HepG2 (cell line): Measurements from ENCODE around the gene CNTRL. TPM values are rescaled to one million over a fixed set of nuclear protein-coding genes. Genes with fewer than 3 reads are reported as not detected.
A peak's percentile ranks its signal among the peaks of the same experiment; 100 is the strongest.

Experiments
- ATAC-seq: fragments of 200-7000 bp; cut with Tn5 transposase; 3 replicates; pipeline ENCODE4 v1.9.1; 2020; ENCODE audit warnings: mild to moderate bottlenecking, moderate library complexity
- BruUV-seq: library from RNA; stranded (reverse); fragments of 400-500 nt; replicated peaks from 2 replicates; lab custom pipeline; 2021; lab: Mats Ljungman, UMichigan
- CTCF ChIA-PET: fragments of 300-600 bp; formaldehyde crosslinking; extraction: SDS; loops from one replicate; lab custom pipeline; 2021; ENCODE audit warnings: low total read pairs, inconsistent platforms, low intra/inter-chr PET ratio; lab: Yijun Ruan, JAX
- POLR2A ChIA-PET: fragments of 350-600 bp; sonication (Branson Sonifier 250); formaldehyde crosslinking; loops from one replicate; lab custom pipeline; 2020; ENCODE audit warnings: antibody characterized with exemption, inconsistent platforms; lab: Yijun Ruan, JAX
- DNase-seq: peaks from one replicate; pipeline ENCODE4 v3.0.0-alpha.2; 2015; ENCODE audit warnings: low spot score
- FAIRE-seq: peaks from 3 replicates; lab custom pipeline; 2011; peaks lifted over from hg19 to GRCh38; lab: Jason Lieb, UNC
- H2AFZ ChIP-seq: one replicate; pipeline ENCODE4 v1.6.1; 2011; ENCODE audit warnings: low read length, inconsistent platforms
- H3K27ac ChIP-seq: fragments of 300-600 bp; 3 replicates; pipeline ENCODE4 v1.8.0; 2011; ENCODE audit warnings: mixed run types, mild to moderate bottlenecking, mixed read lengths, low read length, inconsistent platforms; ENCODE audit not compliant: insufficient read depth; ENCODE audit errors: extremely low read length
- H3K27me3 ChIP-seq, 2 experiments: fragments of 200-600 bp in 1 of 2; 2 replicates in 1 of 2; 3 replicates in 1 of 2; pipeline versions ENCODE4 v1.6.0 to v1.8.0; 2011; ENCODE audit warnings: low read length in 2 of 2, mild to moderate bottlenecking in 2 of 2, moderate library complexity in 2 of 2, inconsistent platforms in 1 of 2; ENCODE audit not compliant: insufficient read depth in 2 of 2, control insufficient read depth in 1 of 2
- H3K36me3 ChIP-seq, 2 experiments: fragments of 200-600 bp in 1 of 2; replicated peaks in 1 of 2; 2 replicates in 1 of 2; 3 replicates in 1 of 2; pipeline versions ENCODE4 v1.5.1 to v1.8.0; 2011; ENCODE audit warnings: low read length in 2 of 2, inconsistent platforms in 1 of 2; ENCODE audit not compliant: insufficient read depth in 2 of 2, control insufficient read depth in 1 of 2
- H3K4me1 ChIP-seq: 2 replicates; pipeline ENCODE4 v1.5.1; 2012; ENCODE audit warnings: low read length, inconsistent platforms; ENCODE audit not compliant: insufficient read depth
- H3K4me2 ChIP-seq: 2 replicates; pipeline ENCODE4 v1.6.0; 2011; ENCODE audit warnings: low read depth, low read length, inconsistent platforms
- H3K4me3 ChIP-seq, 3 experiments: fragments of 200-600 bp in 1 of 3; sonication (generic), shearing (Covaris generic) in 1 of 3; replicated peaks in 1 of 3; 2 replicates each; pipeline ENCODE4 v1.5.1; 2011 to 2016; ENCODE audit warnings: low read length in 3 of 3, inconsistent platforms in 2 of 3, low read depth in 2 of 3, mild to moderate bottlenecking in 2 of 3, control low read depth in 1 of 3, mixed read lengths in 1 of 3; ENCODE audit not compliant: insufficient read depth in 1 of 3
- H3K79me2 ChIP-seq: one replicate; pipeline ENCODE4 v1.6.1; 2011; ENCODE audit warnings: low read length, inconsistent platforms; ENCODE audit not compliant: insufficient read depth
- H3K9ac ChIP-seq: 2 replicates; pipeline ENCODE4 v1.6.0; 2011; ENCODE audit warnings: mild to moderate bottlenecking, low read depth, low read length, inconsistent platforms; ENCODE audit not compliant: insufficient read depth
- H3K9me3 ChIP-seq: 2 replicates; pipeline ENCODE4 v1.5.1; 2012; ENCODE audit warnings: mild to moderate bottlenecking, low read length
- H4K20me1 ChIP-seq: 2 replicates; pipeline ENCODE4 v1.6.0; 2011; ENCODE audit warnings: inconsistent platforms, mild to moderate bottlenecking, low read length, moderate library complexity; ENCODE audit not compliant: insufficient read depth
- ATF2 ChIP-seq: sonication (generic); formaldehyde crosslinking; IDR thresholded peaks from 2 replicates; pipeline ENCODE4 v1.4.0; 2020; ENCODE audit warnings: missing genetic modification reagents
- EHMT2 ChIP-seq: fragments of 200-600 bp; sonication (generic); IDR thresholded peaks from 2 replicates; pipeline ENCODE4 v1.7.0; 2017; ENCODE audit warnings: antibody characterized with exemption, low read depth, low read length, borderline replicate concordance
- FLYWCH1 ChIP-seq: sonication (generic); formaldehyde crosslinking; IDR thresholded peaks from 2 replicates; pipeline ENCODE4 v1.8.1; 2023; ENCODE audit warnings: mild to moderate bottlenecking, missing genetic modification reagents
- GATAD2A ChIP-seq: IDR thresholded peaks from 2 replicates; pipeline ENCODE4 v1.6.1; 2016
- MAFG ChIP-seq: sonication (generic); formaldehyde crosslinking; IDR thresholded peaks from 2 replicates; pipeline ENCODE4 v1.5.1; 2020; ENCODE audit warnings: mild to moderate bottlenecking, missing genetic modification reagents
- MXD3 ChIP-seq: IDR thresholded peaks from 2 replicates; pipeline ENCODE4 v1.6.1; 2016; ENCODE audit warnings: mild to moderate bottlenecking, missing biosample characterization, missing genetic modification reagents
- NFRKB ChIP-seq: fragments of 450-650 bp; IDR thresholded peaks from 2 replicates; pipeline ENCODE4 v1.6.1; 2017
- PREB ChIP-seq: sonication (generic); formaldehyde crosslinking; IDR thresholded peaks from 2 replicates; pipeline ENCODE4 v1.4.0; 2020; ENCODE audit warnings: missing genetic modification reagents
- PRPF4 ChIP-seq: fragments of 200-400 bp; formaldehyde crosslinking; IDR thresholded peaks from 2 replicates; pipeline ENCODE4 v1.6.1; 2016; ENCODE audit warnings: low read length, low read depth; ENCODE audit not compliant: poor library complexity, severe bottlenecking
- SMC3 ChIP-seq: IDR thresholded peaks from 2 replicates; pipeline ENCODE4 v1.6.1; 2011; ENCODE audit warnings: low read length, improper control_type of control experiment
- SNAPC5 ChIP-seq: sonication (generic); formaldehyde crosslinking; IDR thresholded peaks from 2 replicates; pipeline ENCODE4 v1.8.1; 2023; ENCODE audit warnings: mild to moderate bottlenecking, missing genetic modification reagents, borderline replicate concordance
- ZFX ChIP-seq: sonication (generic); formaldehyde crosslinking; IDR thresholded peaks from 2 replicates; pipeline ENCODE4 v1.4.0; 2020; ENCODE audit warnings: mild to moderate bottlenecking, low read depth, missing genetic modification reagents, moderate library complexity
- ZNF101 ChIP-seq: sonication (generic); formaldehyde crosslinking; IDR thresholded peaks from 2 replicates; pipeline ENCODE4 v1.4.0; 2020; ENCODE audit warnings: mild to moderate bottlenecking, low read depth, missing genetic modification reagents, borderline replicate concordance
- ZNF205 ChIP-seq: IDR thresholded peaks from 2 replicates; pipeline ENCODE4 v1.6.1; 2018; ENCODE audit warnings: missing biosample characterization, missing genetic modification reagents
- ZNF274 ChIP-seq: sonication (generic); formaldehyde crosslinking; IDR thresholded peaks from 2 replicates; pipeline ENCODE4 v1.5.1; 2020; ENCODE audit warnings: mild to moderate bottlenecking, missing genetic modification reagents
- ZNF501 ChIP-seq: sonication (generic); formaldehyde crosslinking; IDR thresholded peaks from 2 replicates; pipeline ENCODE4 v1.5.1; 2020; ENCODE audit warnings: mild to moderate bottlenecking, moderate library complexity, missing genetic modification reagents
- ZNF572 ChIP-seq: sonication (generic); formaldehyde crosslinking; IDR thresholded peaks from 2 replicates; pipeline ENCODE4 v1.5.1; 2020; ENCODE audit warnings: mild to moderate bottlenecking, missing genetic modification reagents
- ZNF7 ChIP-seq: IDR thresholded peaks from 2 replicates; pipeline ENCODE4 v1.6.1; 2016; ENCODE audit warnings: missing biosample characterization, missing genetic modification reagents
- WGBS: methylation state at CpG from one replicate; pipeline ENCODE4 v1.1.6; 2017; ENCODE audit warnings: low lambda C conversion rate; 5-methylcytosine and 5-hydroxymethylcytosine counted together
- in situ Hi-C: cut with HindIII; loops from 2 replicates; pipeline ENCODE4 v1.10.0; 2017; ENCODE audit warnings: low pct_unique_long_range_greater_than_20kb; ENCODE audit not compliant: extremely low pct_ligation_motif_present
- intact Hi-C: fragments of 100-400 bp; cut with micrococcal nuclease; formaldehyde crosslinking; loops from one replicate; pipeline ENCODE4 v1.10.0; 2022; ENCODE audit not compliant: unreplicated experiment
- polyA plus RNA-seq, 8 experiments: library from polyadenylated mRNA; depleted of rRNA in 3 of 8; stranded (reverse) in 7 of 8; unstranded in 1 of 8; fragments of >200 nt; fragmentation: Illumina TruSeq in 4 of 8; extraction: Trizol in 4 of 8; gene quantifications; 2 replicates each; pipeline versions ENCODE4 v1.2.1 to v1.2.3, GENCODE V29; 2011 to 2016; ENCODE audit warnings: low read depth in 4 of 8, missing spikeins in 1 of 8, mixed read lengths in 1 of 8; ENCODE audit not compliant: insufficient read depth in 1 of 8
- total RNA-seq, 5 experiments: library from RNA; depleted of rRNA; stranded (reverse); fragments of >200 nt; fragmentation: Illumina TruSeq; extraction: Trizol; gene quantifications; 2 replicates each; pipeline ENCODE4 v1.2.3, GENCODE V29; 2016; ENCODE audit warnings: low read depth in 1 of 5

Gene CNTRL
- total and polyA plus RNA-seq, 2 of the 13 experiments (the other 11 are each of a cell fraction or from before 2014, with no cell fraction given), result 7.5 to 11.8 TPM

GRCh38 chr9:121196389-121196788, 121.6 kb downstream of the CNTRL start:
- ChIA-PET CTCF (no interaction called here), POLR2A (no interaction called here)
- Histone ChIP-seq H3K36me3 (no peaks in the 10 kb centered on the region), H3K27me3 (no peaks in the 10 kb centered on the region; a peak in 1 of 5 replicates), H3K79me2 (peaks cover 100% of the 10 kb centered on the region), H3K9ac (no peak overlapping the region), H3K9me3 (no peaks in the 10 kb centered on the region), H3K4me3 (peak overlapping the region in 1 of 3 experiments; percentile 10; a peak in 2 of 6 replicates), H2AFZ (no peak overlapping the region), H3K4me1 (peaks cover 77% of the 10 kb centered on the region), H4K20me1 (peaks cover 77% of the 10 kb centered on the region), H3K27ac (peak overlapping the region; percentile 34), H3K4me2 (peak overlapping the region; percentile 89)
- TF ChIP-seq ZFX (CRISPR knock-in tag) (no peak), ZNF7 (CRISPR knock-in tag) (peak; percentile 65; the same call in 1 of the 2 replicates), GATAD2A (CRISPR knock-in tag) (peak; percentile 17; the same call in 1 of the 2 replicates), SMC3 (no peak), ZNF501 (no peak), ZNF205 (CRISPR knock-in tag) (peak; percentile 65), EHMT2 (no peak)
- WGBS, result 14% methylated on average over 4 of the region's 4 CpGs
- FAIRE-seq (no peak), ATAC-seq (peak; percentile 71), DNase-seq (no peak)
- BruUV-seq, result no TSS peak
- intact Hi-C loops, result loop anchor here (5.0 kb wide), 1 partner anchor 64 kb away; no protein-coding TSS in a partner anchor
- in situ Hi-C loops, result no loop called here

- intact Hi-C loops, result loop anchor here (5.0 kb wide), 1 partner anchor 65 kb away; no protein-coding TSS in a partner anchor
- FAIRE-seq, result no peak
- TF ChIP-seq FLYWCH1 (no peak), SNAPC5 (CRISPR knock-in tag) (no peak), PREB (no peak), ZNF101 (no peak), MXD3 (CRISPR knock-in tag) (no peak), ZNF274 (no peak), PRPF4 (no peak), ATF2 (CRISPR knock-in tag) (no peak), MAFG (CRISPR knock-in tag) (no peak), ZNF572 (CRISPR knock-in tag) (no peak), NFRKB (no peak)
Measured at GRCh38 chr9:121197132-121197531, 122.4 kb downstream of the CNTRL start.

More at GRCh38 chr9:121197132-121197531, 122.4 kb downstream of the CNTRL start:
- Histone ChIP-seq H3K36me3 (no peaks in the 10 kb centered on the region), H3K4me3 (no peak overlapping the region; a peak in 1 of 6 replicates), H3K79me2 (peaks cover 96% of the 10 kb centered on the region), H3K4me2 (peak overlapping the region; percentile 89), H3K4me1 (peaks cover 79% of the 10 kb centered on the region), H4K20me1 (peaks cover 77% of the 10 kb centered on the region), H3K9me3 (no peaks in the 10 kb centered on the region), H3K27me3 (no peaks in the 10 kb centered on the region; a peak in 1 of 5 replicates), H3K9ac (no peak overlapping the region), H2AFZ (no peak overlapping the region), H3K27ac (no peak overlapping the region)
- DNase-seq (no peak), ATAC-seq (no peak)
- CTCF ChIA-PET, result no interaction called here
- in situ Hi-C loops, result no loop called here
- no TSS peak for BruUV-seq
- WGBS, result 93% methylated on average over 1 of the region's 1 CpG
- POLR2A ChIA-PET, result no interaction called here
